Bronchial epithelial cell (primary cell): ENCODE measurements around the gene PUM2. TPM values are rescaled to one million over a fixed set of nuclear protein-coding genes. Genes with fewer than 3 reads are reported as not detected.

Experiments
- DNase-seq: peaks from one replicate; pipeline ENCODE4 v3.0.0-alpha.2; 2010; ENCODE audit warnings: low read depth
- FAIRE-seq: peaks from 2 replicates; lab custom pipeline; 2011; peaks lifted over from hg19 to GRCh38; lab: Jason Lieb, UNC
- H3K27me3 ChIP-seq: 2 replicates; pipeline ENCODE4 v1.5.1; 2011; ENCODE audit warnings: low read length; ENCODE audit not compliant: control insufficient read depth, insufficient read depth
- H3K36me3 ChIP-seq: 2 replicates; pipeline ENCODE4 v1.5.1; 2011; ENCODE audit warnings: low read length; ENCODE audit not compliant: control insufficient read depth, insufficient read depth
- H3K4me3 ChIP-seq: 2 replicates; pipeline ENCODE4 v1.5.1; 2011; ENCODE audit warnings: mild to moderate bottlenecking, low read depth, low read length, control low read depth
- CTCF ChIP-seq: IDR thresholded peaks from 2 replicates; pipeline ENCODE4 v1.5.1; 2011; ENCODE audit warnings: mild to moderate bottlenecking, moderate library complexity, low read length, control low read depth, inconsistent platforms; ENCODE audit not compliant: insufficient read depth, severe bottlenecking
- total RNA-seq: library from RNA; depleted of rRNA; stranded (reverse); fragments of >200 nt; gene quantifications from 2 replicates; pipeline ENCODE4 v1.2.1, GENCODE V29; 2014

PUM2 gene
- total RNA-seq, 1 donor from 2014 or later: 43.7 TPM

- TF ChIP-seq CTCF: no peak
- FAIRE-seq: no peak
- Histone ChIP-seq H3K4me3 (no peak overlapping the region), H3K27me3 (no peaks in the 10 kb centered on the region), H3K36me3 (peaks cover 3% of the 10 kb centered on the region)
- DNase-seq: no peak
Measured at GRCh38 chr2:20330192-20330591, 20.5 kb downstream of the PUM2 start.

- FAIRE-seq (no peak), DNase-seq (peak; percentile 69)
- no peaks in the 10 kb centered on the region for H3K27me3 ChIP-seq
- no peak for TF ChIP-seq CTCF
- no peak overlapping the region for H3K4me3 ChIP-seq
- H3K36me3 ChIP-seq: peaks cover 10% of the 10 kb centered on the region
Measured at GRCh38 chr2:20327370-20327769, 23.3 kb downstream of the PUM2 start.

GRCh38 chr2:20326163-20326780 lies 24.4 kb downstream of the PUM2 start:
- H3K27me3 ChIP-seq: no peaks in the 10 kb centered on the region
- FAIRE-seq: peak; percentile 23
- peak; percentile 79 for TF ChIP-seq CTCF
- peak; percentile 65 for DNase-seq
- H3K36me3 ChIP-seq: peaks cover 11% of the 10 kb centered on the region
- no peak overlapping the region for H3K4me3 ChIP-seq

GRCh38 chr2:20322527-20323300 lies 27.9 kb downstream of the PUM2 start:
- peaks cover 14% of the 10 kb centered on the region for H3K36me3 ChIP-seq
- no peaks in the 10 kb centered on the region for H3K27me3 ChIP-seq
- no peak for DNase-seq
- no peak for FAIRE-seq
- H3K4me3 ChIP-seq: no peak overlapping the region
- TF ChIP-seq CTCF: no peak

GRCh38 chr2:20317690-20318089 lies 33.0 kb downstream of the PUM2 start:
- FAIRE-seq: no peak

More at GRCh38 chr2:20317690-20318089, 33.0 kb downstream of the PUM2 start:
- no peak overlapping the region for H3K4me3 ChIP-seq
- no peaks in the 10 kb centered on the region for H3K27me3 ChIP-seq
- peaks cover 18% of the 10 kb centered on the region for H3K36me3 ChIP-seq
- TF ChIP-seq CTCF: no peak
- no peak for DNase-seq
